HG03558 (cell line): Measurements from ENCODE around the gene RPH3AL.
"Not testable (repeated sequence)": the region's sequence is repeated elsewhere in the genome, so short reads cannot be mapped to it uniquely, and the experiment has no call there.

Experiments used
- ATAC-seq: cut with Tn5 transposase; IDR thresholded peaks from one replicate; pipeline ENCODE4 v1.9.1; 2021; ENCODE audit warnings: moderate number of reproducible peaks; ENCODE audit not compliant: unreplicated experiment; ENCODE audit errors: extremely low read depth

The RPH3AL gene

GRCh38 chr17:285751-286422 lies 66.7 kb downstream of the RPH3AL start:
- no peak for ATAC-seq

DNA sequence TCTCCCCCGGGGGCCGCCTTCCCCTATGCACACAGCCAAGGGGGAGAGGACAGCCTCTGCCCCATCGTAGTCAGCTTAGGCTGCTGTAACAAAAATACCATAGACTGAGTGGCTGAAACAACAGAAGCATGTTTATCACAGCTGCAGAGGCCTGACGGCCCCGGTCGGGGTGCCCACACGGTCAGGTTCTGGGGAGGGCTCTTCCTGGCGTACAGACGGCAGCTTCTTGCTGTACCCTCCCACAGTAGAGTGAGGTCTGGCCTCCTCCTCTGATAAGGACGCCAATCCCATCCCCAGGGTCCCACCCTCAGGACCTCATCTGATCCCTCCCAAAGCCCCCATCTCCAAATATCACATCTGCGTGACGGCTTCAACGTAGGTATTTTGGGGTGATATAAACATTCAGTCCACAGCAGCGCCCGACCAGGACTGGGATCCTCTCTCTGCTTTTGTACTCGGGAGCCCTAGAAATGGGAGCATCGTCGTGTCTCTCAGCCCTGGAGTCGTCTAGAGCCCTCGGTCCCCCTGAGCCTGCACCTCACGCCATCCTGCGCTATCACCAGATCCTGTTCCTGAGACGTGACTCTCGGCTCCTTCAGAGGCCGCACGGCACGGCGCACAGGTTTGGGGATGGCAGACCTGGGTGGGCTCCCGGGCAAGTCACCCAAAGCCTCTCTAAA lies 67.8 kb downstream of the RPH3AL start:
- no peak for ATAC-seq

DNA sequence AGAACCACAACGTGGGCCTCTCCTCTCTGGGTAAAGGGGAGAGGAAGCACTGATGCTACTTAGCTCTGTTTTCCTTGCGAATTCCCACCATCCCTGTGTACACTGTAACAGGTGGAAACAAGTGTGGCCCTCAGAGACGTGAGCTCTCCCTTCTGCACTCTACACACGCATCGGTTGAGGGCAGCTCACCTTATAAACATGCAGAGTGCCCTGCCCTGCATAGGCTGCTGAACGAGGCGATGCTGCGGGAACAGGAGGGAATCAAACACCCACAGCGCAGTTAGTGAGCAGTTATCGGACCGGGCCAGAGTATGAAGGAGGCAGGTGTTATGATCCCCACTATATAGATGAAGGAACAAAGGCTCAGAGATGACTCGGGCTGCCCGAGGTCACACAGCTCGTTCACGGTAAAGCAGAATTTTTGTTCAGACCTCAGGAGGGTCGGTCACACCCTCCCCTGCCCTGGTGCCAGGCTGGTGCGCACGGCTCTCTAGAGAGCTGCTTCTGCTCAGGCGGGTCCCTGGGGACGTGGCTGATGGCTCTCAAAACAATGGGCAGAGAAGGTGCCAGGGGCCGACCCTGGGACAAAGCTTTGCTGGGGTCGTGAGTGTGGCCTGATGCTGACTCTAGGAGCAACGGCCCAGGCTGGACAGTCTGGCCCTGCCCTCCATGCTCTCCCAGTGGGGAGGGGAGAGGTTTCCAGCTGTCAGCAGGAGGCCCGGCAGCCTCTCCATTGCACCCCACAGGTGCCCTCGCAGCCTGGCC lies 68.5 kb downstream of the RPH3AL start:
- ATAC-seq = no peak

DNA sequence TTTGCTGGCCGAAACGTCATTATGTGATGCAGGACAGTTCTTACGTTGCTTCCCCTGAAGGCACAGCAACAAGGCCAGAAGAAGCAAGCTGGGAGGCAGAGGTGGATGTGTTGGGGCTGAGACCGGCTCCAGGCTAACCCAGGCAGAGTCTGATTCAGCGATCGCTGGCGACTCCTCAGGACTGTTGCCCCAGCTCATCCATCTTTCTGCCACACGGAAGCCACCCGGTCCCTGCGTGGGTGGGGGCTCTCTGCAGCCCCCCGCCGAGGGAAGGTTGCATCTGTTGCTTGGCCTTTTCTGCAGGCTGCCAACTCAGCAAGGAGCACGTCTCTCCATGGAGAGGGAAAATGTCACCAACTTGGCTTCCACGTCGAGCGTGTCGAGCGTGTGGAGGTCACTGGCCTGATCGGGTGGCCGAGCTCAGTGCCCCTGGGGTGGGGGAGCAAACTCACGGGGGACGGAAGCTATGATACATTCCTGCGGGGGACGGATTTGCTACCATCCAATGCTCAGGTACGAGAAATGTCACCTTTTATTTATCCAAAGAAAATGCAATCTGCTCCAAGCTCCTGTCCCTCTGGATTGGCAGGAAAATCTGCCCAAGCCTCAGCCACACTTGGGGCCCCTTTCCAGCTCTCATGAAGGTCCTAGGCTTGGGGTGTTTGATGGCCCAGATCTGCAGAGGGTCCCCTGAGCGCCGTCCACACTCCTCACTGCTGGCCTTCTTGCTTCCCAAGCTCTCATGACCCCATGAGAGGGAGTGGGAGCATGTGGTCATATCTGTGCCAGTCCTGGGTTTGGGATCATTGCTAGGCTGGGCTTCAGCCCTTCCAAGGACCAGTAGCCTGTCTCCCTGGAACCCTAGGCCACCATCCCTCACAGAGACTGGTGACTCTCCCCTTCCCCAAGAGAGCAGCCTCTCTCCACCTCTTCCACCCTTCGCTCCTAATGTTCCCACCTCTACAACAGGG lies 69.4 kb downstream of the RPH3AL start:
- ATAC-seq = no peak

- no peak for ATAC-seq
Measured at GRCh38 chr17:282000-282911, 70.4 kb downstream of the RPH3AL start.

GRCh38 chr17:281365-281999 lies 71.1 kb downstream of the RPH3AL start:
- no peak for ATAC-seq

DNA sequence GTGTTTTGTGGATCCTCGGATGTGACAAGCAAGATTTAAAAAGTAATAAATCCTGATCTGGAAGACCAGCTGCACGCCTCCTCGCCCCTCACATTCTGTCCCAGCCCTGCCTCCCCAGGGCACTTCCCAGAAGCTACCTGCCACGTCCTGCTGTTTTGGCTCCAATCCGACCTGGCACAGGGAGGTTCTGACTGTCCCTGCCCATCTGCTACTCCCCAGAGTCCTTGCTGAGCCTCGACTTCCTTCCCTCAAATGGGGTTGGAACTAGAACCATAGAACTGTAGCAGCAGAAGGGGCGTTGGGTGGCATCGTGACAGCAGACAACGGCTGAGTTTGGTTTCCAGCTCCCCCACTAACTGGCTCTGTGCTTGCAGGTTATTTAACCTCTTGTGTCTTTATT lies 71.7 kb downstream of the RPH3AL start:
- ATAC-seq = no peak

GRCh38 chr17:280216-280615 lies 72.4 kb downstream of the RPH3AL start:
- no peak for ATAC-seq

DNA sequence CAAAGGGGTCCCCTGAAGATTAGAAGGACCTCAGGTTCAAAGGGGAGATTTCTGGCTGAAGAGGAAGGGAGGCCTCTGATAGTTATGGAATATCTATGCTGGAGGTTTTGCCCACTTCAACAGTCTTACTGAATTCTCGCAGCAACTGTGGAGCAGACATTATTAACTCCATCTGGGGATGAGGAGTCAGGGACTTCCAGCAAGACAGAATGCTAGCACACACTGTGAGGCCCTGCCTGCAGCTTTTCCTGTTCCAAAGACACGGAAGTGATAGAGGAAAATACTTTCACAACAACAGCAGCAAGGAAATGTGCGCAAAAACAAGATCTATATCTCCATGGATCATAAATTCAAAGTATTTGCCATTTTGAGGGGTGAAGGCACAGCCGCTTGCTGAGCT lies 72.8 kb downstream of the RPH3AL start:
- ATAC-seq = no peak

DNA sequence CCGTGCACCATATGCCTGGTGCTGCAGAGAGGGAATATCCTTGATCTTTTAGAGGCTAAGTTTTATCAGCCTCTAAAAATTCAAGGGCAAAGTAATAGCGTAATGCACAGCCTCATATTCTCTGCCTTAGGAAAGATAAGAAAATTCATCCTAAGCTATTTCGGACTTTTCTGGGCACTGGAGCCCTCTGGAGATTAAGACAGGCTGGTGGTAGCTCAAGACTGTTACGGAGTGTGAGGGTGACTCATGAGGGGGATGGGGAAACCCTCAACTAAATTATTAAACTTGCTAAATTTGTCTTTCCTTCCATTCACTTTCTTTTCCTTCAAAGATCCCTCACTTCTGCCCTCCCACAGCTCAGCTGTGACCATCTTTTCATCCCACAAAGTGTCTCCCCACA lies 73.3 kb downstream of the RPH3AL start:
- ATAC-seq = no peak

DNA sequence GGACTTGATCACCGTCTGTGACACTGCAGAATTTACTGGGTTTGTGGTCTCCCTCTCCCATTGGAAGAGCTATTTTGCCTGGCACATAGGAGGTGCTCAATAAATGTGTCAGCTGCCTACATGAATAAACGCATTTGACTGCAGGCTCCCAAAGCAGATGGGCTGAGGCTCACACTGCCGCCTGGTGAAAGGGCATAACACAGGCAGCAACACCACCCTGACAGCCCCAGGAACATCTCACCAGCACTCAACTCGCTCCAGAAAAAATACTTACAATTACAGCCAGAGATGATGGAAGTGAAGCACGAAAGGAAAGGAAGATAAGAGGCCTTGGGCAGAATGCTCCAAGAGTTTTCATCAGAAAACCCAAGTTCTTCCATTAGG lies 73.9 kb downstream of the RPH3AL start:
- no peak for ATAC-seq

DNA sequence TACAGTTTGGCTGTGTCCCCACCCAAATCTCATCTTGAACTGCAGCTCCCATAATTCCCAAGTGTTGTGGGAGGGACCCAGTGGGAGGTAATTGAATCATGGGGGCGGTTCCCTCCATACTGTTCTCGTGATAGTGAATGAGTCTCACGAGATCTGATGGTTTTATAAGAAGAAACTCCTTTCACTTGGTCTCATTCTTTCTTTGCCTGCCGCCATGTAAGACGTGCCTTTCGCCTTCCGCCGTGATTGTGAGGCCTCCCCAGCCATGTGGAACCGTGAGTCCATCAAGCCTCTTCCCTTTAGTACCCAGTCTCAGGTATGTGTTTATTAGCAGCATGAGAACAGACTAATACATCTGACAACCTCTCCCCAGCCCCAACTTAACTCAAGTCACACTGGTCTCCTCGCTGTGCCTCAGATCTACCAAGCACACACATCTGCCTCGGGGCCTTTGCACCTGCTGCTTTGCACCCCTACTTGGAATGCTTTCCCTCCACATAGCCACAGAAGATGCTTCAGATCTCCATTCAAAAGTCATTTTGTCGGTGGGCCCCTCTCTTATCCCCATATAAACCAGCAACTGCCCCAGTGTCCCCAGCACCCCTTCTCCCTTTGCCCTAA lies 74.4 kb downstream of the RPH3AL start:
- no peak for ATAC-seq

DNA sequence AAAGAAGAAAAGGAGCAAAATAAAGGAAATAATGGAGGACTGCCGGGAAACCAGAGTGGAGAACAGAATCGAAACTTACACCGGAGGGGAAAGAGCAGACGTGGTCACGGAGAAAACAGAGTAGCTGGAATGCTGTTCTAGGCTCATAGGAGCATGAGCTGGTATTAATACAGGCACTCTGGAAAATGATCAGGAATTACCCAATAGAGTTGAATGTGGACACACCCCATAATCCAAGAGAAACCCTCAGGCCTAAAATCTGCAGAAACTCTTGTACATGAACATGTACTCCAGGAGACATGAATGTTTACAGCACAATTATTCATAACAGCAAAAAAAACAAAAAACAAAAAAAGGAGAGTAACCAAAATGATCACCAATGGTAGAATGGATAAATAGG lies 77.7 kb downstream of the RPH3AL start:
- no peak for ATAC-seq

- ATAC-seq = no peak
Measured at GRCh38 chr17:273981-274832, 78.4 kb downstream of the RPH3AL start.

GRCh38 chr17:272856-273255 lies 79.8 kb downstream of the RPH3AL start:
- not testable (repeated sequence) for ATAC-seq

GRCh38 chr17:271928-272623 lies 80.5 kb downstream of the RPH3AL start:
- not testable (repeated sequence) for ATAC-seq
